Spinal cord (tissue), 10 donors: ENCODE data around the gene MYO18B. TPM values are rescaled to one million over a fixed set of nuclear protein-coding genes. Genes with fewer than 3 reads are reported as not detected.

Experiments used
- DNase-seq, 6 donors: peaks; one replicate each; pipeline versions ENCODE4 v3.0.0 to v3.0.0-alpha.2; 2013 to 2015; ENCODE audit warnings: low spot score in 6 of 6, low read depth in 4 of 6
- H3K27ac ChIP-seq: one replicate; pipeline ENCODE4 v1.5.1; 2013; ENCODE audit warnings: low read depth, low read length, control low read depth
- H3K27me3 ChIP-seq: one replicate; pipeline ENCODE4 v1.6.1; 2013; ENCODE audit warnings: low read length; ENCODE audit not compliant: control insufficient read depth, insufficient read depth
- H3K36me3 ChIP-seq: one replicate; pipeline ENCODE4 v1.6.1; 2013; ENCODE audit warnings: low read length; ENCODE audit not compliant: control insufficient read depth, insufficient read depth
- H3K4me1 ChIP-seq: one replicate; pipeline ENCODE4 v1.6.1; 2013; ENCODE audit warnings: low read length; ENCODE audit not compliant: control insufficient read depth, insufficient read depth
- H3K4me3 ChIP-seq: one replicate; pipeline ENCODE4 v1.5.1; 2013; ENCODE audit warnings: low read depth, low read length, control low read depth
- H3K9me3 ChIP-seq: one replicate; pipeline ENCODE4 v1.6.1; 2013; ENCODE audit warnings: low read length; ENCODE audit not compliant: control insufficient read depth, insufficient read depth
- WGBS: methylation state at CpG from one replicate; pipeline ENCODE4 v1.1.5; 2013; ENCODE audit warnings: missing lambda C conversion rate; ENCODE audit not compliant: insufficient coverage; 5-methylcytosine and 5-hydroxymethylcytosine counted together
- polyA plus RNA-seq, 2 donors: library from polyadenylated mRNA; unstranded; fragments of 120-200 nt; gene quantifications; one replicate each; pipeline ENCODE4 v1.2.1, GENCODE V29; 2013; ENCODE audit not compliant: insufficient read length in 2 of 2
- total RNA-seq, 2 donors: library from RNA; depleted of rRNA in 1 of 2; stranded (reverse); fragments of 120-200 nt in 1 of 2; fragments of >200 nt in 1 of 2; gene quantifications; one replicate each; pipeline versions ENCODE4 v1.2.3 to v1.2.4, GENCODE V29; 2013 to 2014
- donor health status: healthy.

Gene MYO18B
- total and polyA plus RNA-seq, 4 donors, result 0.33 to 0.99 (median 0.74) TPM

GRCh38 chr22:25757686-25758085, 15.7 kb downstream of the MYO18B start:
- H3K36me3 ChIP-seq, result no peaks in the 10 kb centered on the region
- no peaks in the 10 kb centered on the region for H3K4me1 ChIP-seq
- DNase-seq, result no peak
- no CpG with 5 or more reads among the region's 3 CpGs for WGBS
- H3K27ac ChIP-seq, result no peak overlapping the region
- no peaks in the 10 kb centered on the region for H3K27me3 ChIP-seq
- no peak overlapping the region for H3K4me3 ChIP-seq
- H3K9me3 ChIP-seq, result no peaks in the 10 kb centered on the region

- Histone ChIP-seq H3K4me3 (no peak overlapping the region), H3K9me3 (no peaks in the 10 kb centered on the region), H3K4me1 (no peaks in the 10 kb centered on the region), H3K27ac (no peak overlapping the region), H3K27me3 (no peaks in the 10 kb centered on the region), H3K36me3 (no peaks in the 10 kb centered on the region)
- DNase-seq, result no peak
- 87% methylated on average over 6 of the region's 8 CpGs for WGBS
These were observed 16.3 kb downstream of the MYO18B start for GRCh38 chr22:25758316-25758715.

- DNase-seq, result no peak
- H3K27me3 ChIP-seq, result no peaks in the 10 kb centered on the region
- H3K9me3 ChIP-seq, result no peaks in the 10 kb centered on the region
- WGBS, result no CpG with 5 or more reads among the region's 5 CpGs
- H3K27ac ChIP-seq, result no peak overlapping the region
- no peaks in the 10 kb centered on the region for H3K36me3 ChIP-seq
- H3K4me1 ChIP-seq, result no peaks in the 10 kb centered on the region
- no peak overlapping the region for H3K4me3 ChIP-seq
These were observed 17.8 kb downstream of the MYO18B start for GRCh38 chr22:25759825-25760231.

- no peak for DNase-seq
- no peak overlapping the region for H3K27ac ChIP-seq
- no peaks in the 10 kb centered on the region for H3K4me1 ChIP-seq
- WGBS, result no CpG with 5 or more reads among the region's 2 CpGs
- no peaks in the 10 kb centered on the region for H3K36me3 ChIP-seq
- no peaks in the 10 kb centered on the region for H3K27me3 ChIP-seq
- H3K9me3 ChIP-seq, result no peaks in the 10 kb centered on the region
- no peak overlapping the region for H3K4me3 ChIP-seq
These were observed 18.3 kb downstream of the MYO18B start for GRCh38 chr22:25760294-25760693.

GRCh38 chr22:25760848-25761595, 19.0 kb downstream of the MYO18B start:
- no peak overlapping the region for H3K27ac ChIP-seq
- H3K4me1 ChIP-seq, result no peaks in the 10 kb centered on the region
- 86% methylated on average over 8 of the region's 15 CpGs for WGBS

GRCh38 chr22:25762147-25762546, 20.2 kb downstream of the MYO18B start:
- Histone ChIP-seq H3K4me3 (no peak overlapping the region), H3K27ac (no peak overlapping the region), H3K27me3 (no peaks in the 10 kb centered on the region), H3K9me3 (peaks cover 5% of the 10 kb centered on the region), H3K4me1 (no peaks in the 10 kb centered on the region), H3K36me3 (no peaks in the 10 kb centered on the region)
- DNase-seq, result no peak
- WGBS, result 94% methylated on average over 5 of the region's 5 CpGs

More at GRCh38 chr22:25760848-25761595, 19.0 kb downstream of the MYO18B start:
- DNase-seq, result no peak
- Histone ChIP-seq H3K27me3 (no peaks in the 10 kb centered on the region), H3K36me3 (no peaks in the 10 kb centered on the region), H3K9me3 (no peaks in the 10 kb centered on the region), H3K4me3 (no peak overlapping the region)

- Histone ChIP-seq H3K36me3 (no peaks in the 10 kb centered on the region), H3K9me3 (peaks cover 5% of the 10 kb centered on the region), H3K4me1 (no peaks in the 10 kb centered on the region), H3K27me3 (no peaks in the 10 kb centered on the region), H3K4me3 (no peak overlapping the region), H3K27ac (no peak overlapping the region)
- 63% methylated on average over 5 of the region's 7 CpGs for WGBS
- no peak for DNase-seq
These were observed 21.3 kb downstream of the MYO18B start for GRCh38 chr22:25763239-25763777.

- Histone ChIP-seq H3K4me1 (no peaks in the 10 kb centered on the region), H3K27ac (no peak overlapping the region), H3K9me3 (peaks cover 5% of the 10 kb centered on the region), H3K4me3 (no peak overlapping the region), H3K36me3 (no peaks in the 10 kb centered on the region), H3K27me3 (no peaks in the 10 kb centered on the region)
- 69% methylated on average over 7 of the region's 8 CpGs for WGBS
- no peak for DNase-seq
These were observed 22.5 kb downstream of the MYO18B start for GRCh38 chr22:25764270-25765015.

- DNase-seq, result no peak
- 88% methylated on average over 1 of the region's 2 CpGs for WGBS
- Histone ChIP-seq H3K4me3 (no peak overlapping the region), H3K4me1 (no peaks in the 10 kb centered on the region), H3K27ac (no peak overlapping the region), H3K27me3 (no peaks in the 10 kb centered on the region), H3K36me3 (no peaks in the 10 kb centered on the region), H3K9me3 (peaks cover 5% of the 10 kb centered on the region)
These were observed 23.0 kb downstream of the MYO18B start for GRCh38 chr22:25765016-25765367.
